Breast epithelium (tissue), 4 donors: ENCODE results near the gene COX19. TPM values are rescaled to one million over a fixed set of nuclear protein-coding genes. Genes with fewer than 3 reads are reported as not detected.

Source experiments
- DNase-seq, 2 donors: peaks; one replicate each; pipeline ENCODE4 v3.0.0-alpha.2; 2019; ENCODE audit warnings: low spot score in 2 of 2
- H3K27ac ChIP-seq, 2 donors: fragments of 200-600 bp; sonication (generic) in 1 of 2; one replicate each; pipeline ENCODE4 v1.5.1; 2016 to 2019; ENCODE audit warnings: mild to moderate bottlenecking in 1 of 2
- H3K27me3 ChIP-seq, 2 donors: fragments of 200-600 bp; sonication (generic) in 1 of 2; one replicate each; pipeline versions ENCODE4 v1.5.1 to v1.6.0; 2017 to 2019; ENCODE audit warnings: control low read depth in 1 of 2, mild to moderate bottlenecking in 1 of 2
- H3K36me3 ChIP-seq: fragments of 200-600 bp; one replicate; pipeline ENCODE4 v1.5.1; 2019
- H3K4me1 ChIP-seq, 2 donors: fragments of 200-600 bp; sonication (generic); one replicate each; pipeline ENCODE4 v1.5.1; 2016 to 2019; ENCODE audit warnings: control low read depth in 1 of 2
- H3K4me3 ChIP-seq, 3 donors: fragments of 200-600 bp; sonication (generic); 1 replicate in 2 of 3; 2 replicates in 1 of 3; pipeline ENCODE4 v1.5.1; 2016 to 2019; ENCODE audit warnings: mild to moderate bottlenecking in 3 of 3, moderate library complexity in 2 of 3
- H3K9me3 ChIP-seq, 2 donors: fragments of 200-600 bp; sonication (generic) in 1 of 2; one replicate each; pipeline ENCODE4 v1.5.1; 2016 to 2019; ENCODE audit warnings: control low read depth in 1 of 2
- CTCF ChIP-seq, 3 donors: fragments of 450-650 bp; IDR thresholded peaks; one replicate each; pipeline ENCODE4 v1.5.1; 2016 to 2017; ENCODE audit warnings: antibody characterized with exemption in 3 of 3, mild to moderate bottlenecking in 3 of 3, moderate library complexity in 3 of 3
- POLR2A ChIP-seq: fragments of 450-650 bp; IDR thresholded peaks from one replicate; pipeline ENCODE4 v1.6.1; 2016; ENCODE audit warnings: antibody characterized with exemption, mild to moderate bottlenecking, moderate library complexity
- POLR2AphosphoS5 ChIP-seq, 3 donors: sonication (generic); formaldehyde crosslinking; IDR thresholded peaks; one replicate each; pipeline ENCODE4 v1.6.1; 2017; ENCODE audit warnings: antibody characterized with exemption in 3 of 3
- intact Hi-C: fragments of 100-400 bp; cut with DNase I; formaldehyde crosslinking; loops from one replicate; pipeline ENCODE4 v1.15.1; 2023; ENCODE audit warnings: low total_unique reads
- total RNA-seq, 3 donors: library from RNA; depleted of rRNA; stranded (reverse); fragments of >200 nt; gene quantifications; one replicate each; pipeline ENCODE4 v1.1.0, GENCODE V29; 2016

The COX19 gene
- total RNA-seq, 3 donors from 2014 or later: 8.5 to 17.3 (median 8.8) TPM

- peaks cover 0 to 10% of the 10 kb centered on the region in 2 donors for H3K4me1 ChIP-seq
Observed at GRCh38 chr7:967361-968082, 7.8 kb downstream of the COX19 start.

GRCh38 chr7:966291-967069, 8.9 kb downstream of the COX19 start:
- intact Hi-C loops: no loop called here
- TF ChIP-seq POLR2A: no peak
- no peak for TF ChIP-seq POLR2AphosphoS5 (IDR thresholded peaks at IDR 0.05)
- no peak for TF ChIP-seq CTCF (IDR thresholded peaks at IDR 0.05)
- peaks cover 0 to 10% of the 10 kb centered on the region in 2 donors for H3K4me1 ChIP-seq
- H3K36me3 ChIP-seq: peaks cover 13% of the 10 kb centered on the region
- H3K9me3 ChIP-seq: peaks cover 0 to 4% of the 10 kb centered on the region in 2 donors
- no peak overlapping the region for H3K4me3 ChIP-seq
- H3K27ac ChIP-seq: no peak overlapping the region
- peaks cover 0 to 16% of the 10 kb centered on the region in 2 donors for H3K27me3 ChIP-seq
- no peak for DNase-seq

More at GRCh38 chr7:967361-968082, 7.8 kb downstream of the COX19 start:
- DNase-seq: no peak
- no peak for TF ChIP-seq POLR2A
- TF ChIP-seq CTCF (IDR thresholded peaks at IDR 0.05): no peak
- TF ChIP-seq POLR2AphosphoS5 (IDR thresholded peaks at IDR 0.05): no peak
- no peaks in the 10 kb centered on the region for H3K9me3 ChIP-seq
- intact Hi-C loops: no loop called here
- no peak overlapping the region for H3K27ac ChIP-seq
- peaks cover 0 to 6% of the 10 kb centered on the region in 2 donors for H3K27me3 ChIP-seq
- H3K36me3 ChIP-seq: peaks cover 13% of the 10 kb centered on the region
- no peak overlapping the region for H3K4me3 ChIP-seq

GRCh38 chr7:964401-965231, 10.7 kb downstream of the COX19 start:
- Histone ChIP-seq H3K27me3 (peaks cover 0 to 16% of the 10 kb centered on the region in 2 donors), H3K9me3 (peaks cover 0 to 4% of the 10 kb centered on the region in 2 donors), H3K36me3 (peaks cover 13% of the 10 kb centered on the region), H3K4me3 (no peak overlapping the region), H3K4me1 (peaks cover 0 to 10% of the 10 kb centered on the region in 2 donors), H3K27ac (no peak overlapping the region)
- TF ChIP-seq POLR2AphosphoS5 (IDR thresholded peaks at IDR 0.05) (no peak), POLR2A (no peak), CTCF (IDR thresholded peaks at IDR 0.05) (no peak)
- intact Hi-C loops: no loop called here
- DNase-seq: no peak

GRCh38 chr7:963236-964078, 11.9 kb downstream of the COX19 start:
- DNase-seq: no peak
- Histone ChIP-seq H3K4me3 (peak overlapping the region in 1 of 3 donors; percentile 15), H3K4me1 (peaks cover 0 to 10% of the 10 kb centered on the region in 2 donors), H3K9me3 (peaks cover 0 to 4% of the 10 kb centered on the region in 2 donors), H3K36me3 (peaks cover 10% of the 10 kb centered on the region), H3K27ac (no peak overlapping the region), H3K27me3 (peaks cover 0 to 16% of the 10 kb centered on the region in 2 donors)
- no peak for TF ChIP-seq POLR2AphosphoS5 (IDR thresholded peaks at IDR 0.05)
- no peak for TF ChIP-seq POLR2A
- peak in 1 of 3 donors; percentile 31 for TF ChIP-seq CTCF (IDR thresholded peaks at IDR 0.05)
- intact Hi-C loops: no loop called here
